ENCODE results near the gene STARD3.

Gene STARD3

DNA sequence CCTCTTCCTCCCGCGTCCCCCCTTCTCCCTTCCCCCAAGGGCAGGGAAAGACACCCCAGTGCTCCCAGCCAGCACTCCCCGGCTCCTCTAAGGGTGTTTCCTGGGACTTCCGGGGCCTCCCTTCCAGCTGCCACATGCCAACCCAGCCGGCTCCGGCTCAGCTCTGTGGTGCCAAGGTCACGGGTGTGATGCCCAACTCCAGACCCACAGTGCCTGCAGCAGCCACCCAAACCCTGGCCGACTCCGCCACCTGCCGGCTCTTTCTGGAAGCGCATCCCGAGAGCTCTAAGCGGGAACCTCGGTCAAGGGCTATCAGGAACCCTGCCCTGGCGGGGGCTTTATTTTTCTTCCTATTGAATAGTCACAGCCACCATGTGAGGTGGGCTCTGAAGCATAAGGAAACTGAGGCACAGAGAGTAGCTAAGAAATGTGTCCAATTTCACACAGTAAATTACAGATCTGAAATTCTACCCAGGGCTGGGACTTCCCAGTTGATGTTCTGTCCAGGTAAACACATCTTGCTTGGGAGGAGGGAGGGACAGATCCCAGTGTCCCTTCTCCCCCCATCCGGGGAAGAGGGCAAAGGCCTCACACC lies 13.5 kb upstream of the STARD3 start:
- DNase-seq (ENCODE audit: low read depth): no peak
- H3K4me3 ChIP-seq (ENCODE audit: low read length): no peak overlapping the region
- TF ChIP-seq, protein P1, sequence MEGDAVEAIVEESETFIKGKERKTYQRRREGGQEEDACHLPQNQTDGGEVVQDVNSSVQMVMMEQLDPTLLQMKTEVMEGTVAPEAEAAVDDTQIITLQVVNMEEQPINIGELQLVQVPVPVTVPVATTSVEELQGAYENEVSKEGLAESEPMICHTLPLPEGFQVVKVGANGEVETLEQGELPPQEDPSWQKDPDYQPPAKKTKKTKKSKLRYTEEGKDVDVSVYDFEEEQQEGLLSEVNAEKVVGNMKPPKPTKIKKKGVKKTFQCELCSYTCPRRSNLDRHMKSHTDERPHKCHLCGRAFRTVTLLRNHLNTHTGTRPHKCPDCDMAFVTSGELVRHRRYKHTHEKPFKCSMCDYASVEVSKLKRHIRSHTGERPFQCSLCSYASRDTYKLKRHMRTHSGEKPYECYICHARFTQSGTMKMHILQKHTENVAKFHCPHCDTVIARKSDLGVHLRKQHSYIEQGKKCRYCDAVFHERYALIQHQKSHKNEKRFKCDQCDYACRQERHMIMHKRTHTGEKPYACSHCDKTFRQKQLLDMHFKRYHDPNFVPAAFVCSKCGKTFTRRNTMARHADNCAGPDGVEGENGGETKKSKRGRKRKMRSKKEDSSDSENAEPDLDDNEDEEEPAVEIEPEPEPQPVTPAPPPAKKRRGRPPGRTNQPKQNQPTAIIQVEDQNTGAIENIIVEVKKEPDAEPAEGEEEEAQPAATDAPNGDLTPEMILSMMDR (conservative IDR thresholded peaks at IDR 0.05; ENCODE audit: low read depth, low read length): peak; percentile 95

DNA sequence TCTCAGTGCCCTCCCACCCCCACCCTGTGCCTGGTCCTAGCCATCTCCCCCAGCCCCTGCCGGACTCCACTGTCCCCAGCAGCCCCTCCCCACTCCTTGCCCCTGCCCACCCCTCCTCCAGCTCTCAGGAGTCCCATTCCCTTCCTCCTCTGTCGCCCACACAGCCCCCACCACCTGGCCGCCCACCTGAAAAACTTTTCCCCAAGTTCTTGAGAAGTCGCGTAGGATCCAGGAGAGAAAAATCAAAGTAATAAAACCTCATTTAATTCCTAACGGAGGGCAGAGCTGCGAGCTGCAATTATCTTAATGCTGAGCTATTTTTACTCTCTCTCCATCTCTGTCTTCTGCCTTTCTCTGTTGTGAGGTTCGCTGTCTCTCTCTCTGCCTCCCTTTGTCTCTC lies 12.6 kb upstream of the STARD3 start:
- TF ChIP-seq, protein P1 (conservative IDR thresholded peaks at IDR 0.05; ENCODE audit: low read depth, low read length): no peak
- no peak overlapping the region for H3K4me3 ChIP-seq (ENCODE audit: low read length)
- DNase-seq (ENCODE audit: low read depth): no peak

DNA sequence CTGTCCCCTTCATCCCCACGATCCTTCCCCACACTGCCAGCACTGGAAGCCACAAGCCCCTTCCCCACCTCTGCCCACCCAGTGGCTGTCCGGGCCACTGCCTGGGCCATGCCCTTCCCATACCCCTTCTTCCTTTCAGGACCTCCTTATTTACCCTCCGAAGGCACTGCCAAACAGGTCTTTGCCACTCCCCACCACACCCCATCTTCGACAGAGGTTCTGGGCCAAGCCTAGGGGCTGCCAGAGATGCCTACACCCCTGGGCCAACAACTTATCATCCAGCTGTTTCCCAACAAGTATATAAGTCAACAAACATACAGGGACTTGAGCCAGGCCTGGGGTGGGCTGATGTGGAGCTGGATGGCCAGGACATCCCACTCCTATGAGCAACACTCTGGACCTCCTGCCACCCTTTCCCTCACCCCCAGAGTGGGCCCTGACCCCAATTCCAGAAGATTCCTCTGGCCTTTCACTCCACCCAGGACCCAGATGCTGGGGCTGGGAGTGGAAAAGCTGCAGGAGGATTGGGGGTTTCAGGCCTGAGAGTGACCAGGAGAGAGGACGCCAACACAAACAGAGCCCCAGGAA lies 11.7 kb upstream of the STARD3 start:
- H3K4me3 ChIP-seq (ENCODE audit: low read length): no peak overlapping the region
- TF ChIP-seq, protein P1 (conservative IDR thresholded peaks at IDR 0.05; ENCODE audit: low read depth, low read length): no peak
- DNase-seq (ENCODE audit: low read depth): no peak

DNA sequence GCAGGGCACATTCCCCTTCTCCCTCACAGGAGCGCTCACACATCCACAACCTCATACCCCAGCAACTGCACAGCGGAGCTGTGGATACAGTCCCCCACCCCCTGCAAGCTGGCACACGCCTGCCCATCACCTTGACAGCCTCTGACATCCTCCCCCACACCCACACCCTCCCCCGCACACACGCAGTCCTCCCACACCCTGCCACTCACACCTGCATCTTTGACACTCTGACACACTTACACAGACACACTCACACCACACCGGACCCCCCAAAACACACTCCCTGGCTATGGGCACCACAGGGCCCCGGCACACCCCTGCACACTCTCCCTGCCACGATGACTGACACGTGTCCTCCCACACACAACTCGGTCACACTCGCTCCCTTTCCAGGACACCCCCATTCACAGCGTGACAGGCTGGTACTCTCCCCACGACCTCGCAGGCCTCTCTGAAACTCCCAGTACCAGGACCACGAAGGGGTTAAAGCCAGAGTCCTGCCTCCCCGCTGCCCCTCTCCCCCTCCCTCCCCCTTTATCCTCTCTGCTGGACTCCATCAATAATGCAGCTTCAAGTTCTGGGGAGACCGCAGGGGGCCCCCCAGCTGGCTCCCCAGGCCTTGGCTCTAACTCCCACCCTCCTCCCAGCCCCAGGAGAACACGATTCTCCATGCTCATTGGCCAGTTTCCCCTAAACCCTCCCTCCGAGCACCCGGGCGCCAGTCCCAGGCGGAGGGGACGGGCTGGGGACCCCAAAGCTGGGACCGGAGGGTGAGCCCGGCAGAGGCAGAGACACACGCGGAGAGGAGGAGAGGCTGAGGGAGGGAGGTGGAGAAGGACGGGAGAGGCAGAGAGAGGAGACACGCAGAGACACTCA lies 10.5 kb upstream of the STARD3 start, which contains the start of gene PPP1R1B:
PPP1R1B (plus strand) TSS at position 782 of the 876 bp plus-strand sequence. CDS start 441 bp downstream, outside the sequence.
- TF ChIP-seq, protein P1 (conservative IDR thresholded peaks at IDR 0.05; ENCODE audit: low read depth, low read length): no peak
- peak within 1 kb of the TSS; percentile 26 for H3K4me3 ChIP-seq (ENCODE audit: low read length)
- no peak for DNase-seq (ENCODE audit: low read depth)

DNA sequence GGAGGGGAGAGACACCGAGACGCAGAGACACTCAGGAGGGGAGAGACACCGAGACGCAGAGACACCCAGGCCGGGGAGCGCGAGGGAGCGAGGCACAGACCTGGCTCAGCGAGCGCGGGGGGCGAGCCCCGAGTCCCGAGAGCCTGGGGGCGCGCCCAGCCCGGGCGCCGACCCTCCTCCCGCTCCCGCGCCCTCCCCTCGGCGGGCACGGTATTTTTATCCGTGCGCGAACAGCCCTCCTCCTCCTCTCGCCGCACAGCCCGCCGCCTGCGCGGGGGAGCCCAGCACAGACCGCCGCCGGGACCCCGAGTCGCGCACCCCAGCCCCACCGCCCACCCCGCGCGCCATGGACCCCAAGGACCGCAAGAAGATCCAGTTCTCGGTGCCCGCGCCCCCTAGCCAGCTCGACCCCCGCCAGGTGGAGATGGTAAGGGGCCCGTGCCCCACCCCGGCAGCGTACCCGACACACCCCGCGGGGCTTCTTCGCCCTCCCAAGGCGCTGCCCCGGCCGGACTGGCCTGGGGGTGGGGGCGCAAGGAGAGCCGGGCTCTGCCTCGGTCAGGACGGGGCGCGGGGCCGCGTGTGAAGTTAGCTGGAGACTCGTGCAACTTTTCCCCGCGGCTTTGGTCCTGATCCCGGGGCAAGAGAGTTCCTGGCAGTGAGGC lies 9.8 kb upstream of the STARD3 start:
- TF ChIP-seq, protein P1 (conservative IDR thresholded peaks at IDR 0.05; ENCODE audit: low read depth, low read length): no peak
- DNase-seq (ENCODE audit: low read depth): no peak
- peak overlapping the region; percentile 26 for H3K4me3 ChIP-seq (ENCODE audit: low read length)

DNA sequence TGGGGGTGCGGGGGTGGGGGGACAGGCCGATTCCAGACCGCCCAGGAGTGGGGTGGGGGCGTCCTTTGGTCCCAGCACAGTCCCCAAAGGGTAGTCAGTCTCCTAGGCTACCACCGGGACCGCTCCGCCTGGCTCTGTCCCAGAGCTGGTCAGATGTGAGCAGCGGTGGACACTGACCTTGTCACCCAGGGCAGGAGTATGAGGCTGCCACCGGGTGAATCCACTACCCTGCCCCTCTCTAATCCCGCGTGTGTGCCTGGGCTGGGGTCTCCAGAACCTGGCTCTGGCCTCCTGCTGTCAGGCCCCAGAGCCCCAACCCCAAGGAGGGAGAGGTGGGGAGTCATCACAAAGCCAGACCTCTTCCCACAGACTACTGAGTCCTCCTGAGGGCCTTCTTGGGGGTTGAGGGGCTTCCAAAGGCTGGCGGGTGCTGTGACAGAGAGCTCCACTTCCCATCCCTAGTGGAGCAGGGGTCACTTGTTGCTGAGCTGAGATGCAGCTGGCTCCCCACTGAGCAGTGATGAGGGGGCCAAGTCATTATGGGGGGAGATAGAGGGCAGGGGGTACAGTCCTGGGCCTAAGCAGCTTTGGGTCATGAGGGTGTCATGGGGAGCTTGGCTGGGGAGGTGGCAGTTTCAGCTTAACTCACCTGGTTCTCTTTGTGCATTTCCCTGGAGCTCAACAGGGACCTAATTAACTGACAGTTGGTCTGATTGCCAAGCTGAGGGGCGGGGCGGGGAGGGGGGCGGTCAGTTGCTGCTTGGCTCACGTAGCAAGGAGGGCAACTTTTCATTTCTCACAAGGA lies 9.0 kb upstream of the STARD3 start:
- no peak for DNase-seq (ENCODE audit: low read depth)
- no peak overlapping the region for H3K4me3 ChIP-seq (ENCODE audit: low read length)
- TF ChIP-seq, protein P1 (conservative IDR thresholded peaks at IDR 0.05; ENCODE audit: low read depth, low read length): no peak
